HepG2 (cell line): ENCODE results near the gene MAP4K3. TPM values are rescaled to one million over a fixed set of nuclear protein-coding genes. Genes with fewer than 3 reads are reported as not detected.

ENCODE experiments used
- ELF3 ChIP-seq: IDR thresholded peaks from 2 replicates; pipeline ENCODE4 v1.6.1; 2016; ENCODE audit warnings: missing genetic modification reagents, missing compliant biosample characterization
- FOXK1 ChIP-seq: sonication (generic); formaldehyde crosslinking; IDR thresholded peaks from 2 replicates; pipeline ENCODE4 v1.4.0; 2020; ENCODE audit warnings: low read depth, missing genetic modification reagents, borderline replicate concordance
- FOXO1 ChIP-seq: sonication (generic); formaldehyde crosslinking; IDR thresholded peaks from 2 replicates; pipeline ENCODE4 v1.4.0; 2020; ENCODE audit warnings: missing genetic modification reagents
- FOXP1 ChIP-seq, 2 experiments: fragments of 450-650 bp in 1 of 2; IDR thresholded peaks; 2 replicates each; pipeline ENCODE4 v1.6.1; 2017 to 2018; ENCODE audit warnings: antibody characterized with exemption in 1 of 2
- LCORL ChIP-seq, 2 experiments: fragments of 450-650 bp in 1 of 2; sonication (generic) in 1 of 2; formaldehyde crosslinking in 1 of 2; IDR thresholded peaks; 2 replicates each; pipeline versions ENCODE4 v1.5.0 to v1.6.1; 2017 to 2020; ENCODE audit warnings: antibody characterized with exemption in 1 of 2, missing genetic modification reagents in 1 of 2
- PHF21A ChIP-seq: sonication (generic); formaldehyde crosslinking; IDR thresholded peaks from 2 replicates; pipeline ENCODE4 v1.5.0; 2020; ENCODE audit warnings: mild to moderate bottlenecking, missing genetic modification reagents
- RXRA ChIP-seq: sonication (generic); formaldehyde crosslinking; IDR thresholded peaks from 2 replicates; pipeline ENCODE4 v1.5.1; 2020; ENCODE audit warnings: missing genetic modification reagents
- SALL1 ChIP-seq: sonication (generic); formaldehyde crosslinking; IDR thresholded peaks from 2 replicates; pipeline ENCODE4 v1.8.0; 2022; ENCODE audit warnings: mild to moderate bottlenecking, missing genetic modification reagents
- SAP130 ChIP-seq: IDR thresholded peaks from 2 replicates; pipeline ENCODE4 v1.6.1; 2016; ENCODE audit warnings: low read depth
- ZNF772 ChIP-seq: sonication (generic); formaldehyde crosslinking; IDR thresholded peaks from 2 replicates; pipeline ENCODE4 v1.5.0; 2020; ENCODE audit warnings: mild to moderate bottlenecking, missing genetic modification reagents
- ZSCAN25 ChIP-seq: sonication (generic); formaldehyde crosslinking; IDR thresholded peaks from 2 replicates; pipeline ENCODE4 v1.8.0; 2022; ENCODE audit warnings: mild to moderate bottlenecking, missing genetic modification reagents
- polyA plus RNA-seq, 8 experiments: library from polyadenylated mRNA; depleted of rRNA in 3 of 8; stranded (reverse) in 7 of 8; unstranded in 1 of 8; fragments of >200 nt; fragmentation: Illumina TruSeq in 4 of 8; extraction: Trizol in 4 of 8; gene quantifications; 2 replicates each; pipeline versions ENCODE4 v1.2.1 to v1.2.3, GENCODE V29; 2011 to 2016; ENCODE audit warnings: low read depth in 4 of 8, missing spikeins in 1 of 8, mixed read lengths in 1 of 8; ENCODE audit not compliant: insufficient read depth in 1 of 8
- total RNA-seq, 5 experiments: library from RNA; depleted of rRNA; stranded (reverse); fragments of >200 nt; fragmentation: Illumina TruSeq; extraction: Trizol; gene quantifications; 2 replicates each; pipeline ENCODE4 v1.2.3, GENCODE V29; 2016; ENCODE audit warnings: low read depth in 1 of 5
- TF ChIP-seq, protein P1 (sequence below): sonication (generic); formaldehyde crosslinking; IDR thresholded peaks from 2 replicates; pipeline ENCODE4 v1.4.0; 2020; ENCODE audit warnings: missing genetic modification reagents
- TF ChIP-seq, protein P2 (sequence below): sonication (generic); formaldehyde crosslinking; IDR thresholded peaks from 2 replicates; pipeline ENCODE4 v1.5.0; 2020; ENCODE audit warnings: missing genetic modification reagents
- TF ChIP-seq, protein P3 (sequence below): sonication (generic); formaldehyde crosslinking; conservative IDR thresholded peaks from 2 replicates; pipeline ENCODE4 v1.4.0; 2020; ENCODE audit warnings: mild to moderate bottlenecking, missing genetic modification reagents, moderate library complexity
- TF ChIP-seq, protein P4 (sequence below): sonication (generic); formaldehyde crosslinking; IDR thresholded peaks from 2 replicates; pipeline ENCODE4 v1.4.0; 2020; ENCODE audit warnings: missing genetic modification reagents, borderline replicate concordance
- TF ChIP-seq, protein P5 (sequence below): sonication (generic); formaldehyde crosslinking; IDR thresholded peaks from 2 replicates; pipeline ENCODE4 v1.4.0; 2020; ENCODE audit warnings: missing genetic modification reagents
- TF ChIP-seq, protein P6 (sequence below): sonication (generic); formaldehyde crosslinking; IDR thresholded peaks from 2 replicates; pipeline ENCODE4 v1.4.0; 2020; ENCODE audit warnings: missing genetic modification reagents

MAP4K3 gene
- total and polyA plus RNA-seq, 2 of the 13 experiments (the other 11 are each of a cell fraction or from before 2014, with no cell fraction given) = 45.9 to 53.2 TPM

DNA sequence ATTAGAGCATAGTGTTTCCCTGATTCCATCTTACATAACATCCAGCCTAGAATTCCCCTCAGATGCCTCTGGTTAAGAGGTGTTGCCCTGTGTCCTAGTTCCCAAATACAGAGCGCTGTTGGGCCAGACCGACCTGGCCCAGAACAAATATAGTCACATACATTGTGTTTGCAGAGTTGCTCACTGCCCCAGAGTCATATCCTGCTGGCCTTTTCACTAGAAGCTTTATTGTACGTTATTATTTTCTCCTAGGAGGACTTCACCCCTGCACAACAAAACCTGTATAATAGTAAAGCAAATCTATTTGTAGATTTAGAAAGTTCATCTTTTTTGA lies 11.1 kb upstream of the MAP4K3 start (continued):
- TF ChIP-seq, protein P1, sequence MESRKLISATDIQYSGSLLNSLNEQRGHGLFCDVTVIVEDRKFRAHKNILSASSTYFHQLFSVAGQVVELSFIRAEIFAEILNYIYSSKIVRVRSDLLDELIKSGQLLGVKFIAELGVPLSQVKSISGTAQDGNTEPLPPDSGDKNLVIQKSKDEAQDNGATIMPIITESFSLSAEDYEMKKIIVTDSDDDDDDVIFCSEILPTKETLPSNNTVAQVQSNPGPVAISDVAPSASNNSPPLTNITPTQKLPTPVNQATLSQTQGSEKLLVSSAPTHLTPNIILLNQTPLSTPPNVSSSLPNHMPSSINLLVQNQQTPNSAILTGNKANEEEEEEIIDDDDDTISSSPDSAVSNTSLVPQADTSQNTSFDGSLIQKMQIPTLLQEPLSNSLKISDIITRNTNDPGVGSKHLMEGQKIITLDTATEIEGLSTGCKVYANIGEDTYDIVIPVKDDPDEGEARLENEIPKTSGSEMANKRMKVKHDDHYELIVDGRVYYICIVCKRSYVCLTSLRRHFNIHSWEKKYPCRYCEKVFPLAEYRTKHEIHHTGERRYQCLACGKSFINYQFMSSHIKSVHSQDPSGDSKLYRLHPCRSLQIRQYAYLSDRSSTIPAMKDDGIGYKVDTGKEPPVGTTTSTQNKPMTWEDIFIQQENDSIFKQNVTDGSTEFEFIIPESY = peak; percentile 89
- TF ChIP-seq ZSCAN25 (CRISPR knock-in tag) (peak; percentile 97), ELF3 (CRISPR knock-in tag) (peak; percentile 68), RXRA (CRISPR knock-in tag) (peak; percentile 66; the same call in 1 of the 2 replicates), PHF21A (peak; percentile 82), LCORL (IDR thresholded peaks at IDR 0.05) (0 out of 2 replicates have a peak, but pooled peaks have one; percentile 15), LCORL (CRISPR knock-in tag; IDR thresholded peaks at IDR 0.05) (peak; percentile 94), FOXK1 (CRISPR knock-in tag) (peak; percentile 31; the same call in 1 of the 2 replicates), SALL1 (CRISPR knock-in tag) (peak; percentile 76), FOXO1 (peak; percentile 27; the same call in 1 of the 2 replicates), FOXP1 (IDR thresholded peaks at IDR 0.05) (no peak), FOXP1 (CRISPR knock-in tag; IDR thresholded peaks at IDR 0.05) (peak; percentile 48), ZNF772 (0 out of 2 replicates have a peak, but pooled peaks have one; percentile 57), SAP130 (CRISPR knock-in tag) (peak; percentile 51)
- TF ChIP-seq, protein P2, sequence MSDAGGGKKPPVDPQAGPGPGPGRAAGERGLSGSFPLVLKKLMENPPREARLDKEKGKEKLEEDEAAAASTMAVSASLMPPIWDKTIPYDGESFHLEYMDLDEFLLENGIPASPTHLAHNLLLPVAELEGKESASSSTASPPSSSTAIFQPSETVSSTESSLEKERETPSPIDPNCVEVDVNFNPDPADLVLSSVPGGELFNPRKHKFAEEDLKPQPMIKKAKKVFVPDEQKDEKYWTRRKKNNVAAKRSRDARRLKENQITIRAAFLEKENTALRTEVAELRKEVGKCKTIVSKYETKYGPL (CRISPR knock-in tag) = peak; percentile 25; the same call in 1 of the 2 replicates
- TF ChIP-seq, protein P3, sequence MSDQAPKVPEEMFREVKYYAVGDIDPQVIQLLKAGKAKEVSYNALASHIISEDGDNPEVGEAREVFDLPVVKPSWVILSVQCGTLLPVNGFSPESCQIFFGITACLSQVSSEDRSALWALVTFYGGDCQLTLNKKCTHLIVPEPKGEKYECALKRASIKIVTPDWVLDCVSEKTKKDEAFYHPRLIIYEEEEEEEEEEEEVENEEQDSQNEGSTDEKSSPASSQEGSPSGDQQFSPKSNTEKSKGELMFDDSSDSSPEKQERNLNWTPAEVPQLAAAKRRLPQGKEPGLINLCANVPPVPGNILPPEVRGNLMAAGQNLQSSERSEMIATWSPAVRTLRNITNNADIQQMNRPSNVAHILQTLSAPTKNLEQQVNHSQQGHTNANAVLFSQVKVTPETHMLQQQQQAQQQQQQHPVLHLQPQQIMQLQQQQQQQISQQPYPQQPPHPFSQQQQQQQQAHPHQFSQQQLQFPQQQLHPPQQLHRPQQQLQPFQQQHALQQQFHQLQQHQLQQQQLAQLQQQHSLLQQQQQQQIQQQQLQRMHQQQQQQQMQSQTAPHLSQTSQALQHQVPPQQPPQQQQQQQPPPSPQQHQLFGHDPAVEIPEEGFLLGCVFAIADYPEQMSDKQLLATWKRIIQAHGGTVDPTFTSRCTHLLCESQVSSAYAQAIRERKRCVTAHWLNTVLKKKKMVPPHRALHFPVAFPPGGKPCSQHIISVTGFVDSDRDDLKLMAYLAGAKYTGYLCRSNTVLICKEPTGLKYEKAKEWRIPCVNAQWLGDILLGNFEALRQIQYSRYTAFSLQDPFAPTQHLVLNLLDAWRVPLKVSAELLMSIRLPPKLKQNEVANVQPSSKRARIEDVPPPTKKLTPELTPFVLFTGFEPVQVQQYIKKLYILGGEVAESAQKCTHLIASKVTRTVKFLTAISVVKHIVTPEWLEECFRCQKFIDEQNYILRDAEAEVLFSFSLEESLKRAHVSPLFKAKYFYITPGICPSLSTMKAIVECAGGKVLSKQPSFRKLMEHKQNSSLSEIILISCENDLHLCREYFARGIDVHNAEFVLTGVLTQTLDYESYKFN (CRISPR knock-in tag) = peak; percentile 83
- TF ChIP-seq, protein P4, sequence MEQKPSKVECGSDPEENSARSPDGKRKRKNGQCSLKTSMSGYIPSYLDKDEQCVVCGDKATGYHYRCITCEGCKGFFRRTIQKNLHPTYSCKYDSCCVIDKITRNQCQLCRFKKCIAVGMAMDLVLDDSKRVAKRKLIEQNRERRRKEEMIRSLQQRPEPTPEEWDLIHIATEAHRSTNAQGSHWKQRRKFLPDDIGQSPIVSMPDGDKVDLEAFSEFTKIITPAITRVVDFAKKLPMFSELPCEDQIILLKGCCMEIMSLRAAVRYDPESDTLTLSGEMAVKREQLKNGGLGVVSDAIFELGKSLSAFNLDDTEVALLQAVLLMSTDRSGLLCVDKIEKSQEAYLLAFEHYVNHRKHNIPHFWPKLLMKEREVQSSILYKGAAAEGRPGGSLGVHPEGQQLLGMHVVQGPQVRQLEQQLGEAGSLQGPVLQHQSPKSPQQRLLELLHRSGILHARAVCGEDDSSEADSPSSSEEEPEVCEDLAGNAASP = peak; percentile 43; the same call in 1 of the 2 replicates
- TF ChIP-seq, protein P5, sequence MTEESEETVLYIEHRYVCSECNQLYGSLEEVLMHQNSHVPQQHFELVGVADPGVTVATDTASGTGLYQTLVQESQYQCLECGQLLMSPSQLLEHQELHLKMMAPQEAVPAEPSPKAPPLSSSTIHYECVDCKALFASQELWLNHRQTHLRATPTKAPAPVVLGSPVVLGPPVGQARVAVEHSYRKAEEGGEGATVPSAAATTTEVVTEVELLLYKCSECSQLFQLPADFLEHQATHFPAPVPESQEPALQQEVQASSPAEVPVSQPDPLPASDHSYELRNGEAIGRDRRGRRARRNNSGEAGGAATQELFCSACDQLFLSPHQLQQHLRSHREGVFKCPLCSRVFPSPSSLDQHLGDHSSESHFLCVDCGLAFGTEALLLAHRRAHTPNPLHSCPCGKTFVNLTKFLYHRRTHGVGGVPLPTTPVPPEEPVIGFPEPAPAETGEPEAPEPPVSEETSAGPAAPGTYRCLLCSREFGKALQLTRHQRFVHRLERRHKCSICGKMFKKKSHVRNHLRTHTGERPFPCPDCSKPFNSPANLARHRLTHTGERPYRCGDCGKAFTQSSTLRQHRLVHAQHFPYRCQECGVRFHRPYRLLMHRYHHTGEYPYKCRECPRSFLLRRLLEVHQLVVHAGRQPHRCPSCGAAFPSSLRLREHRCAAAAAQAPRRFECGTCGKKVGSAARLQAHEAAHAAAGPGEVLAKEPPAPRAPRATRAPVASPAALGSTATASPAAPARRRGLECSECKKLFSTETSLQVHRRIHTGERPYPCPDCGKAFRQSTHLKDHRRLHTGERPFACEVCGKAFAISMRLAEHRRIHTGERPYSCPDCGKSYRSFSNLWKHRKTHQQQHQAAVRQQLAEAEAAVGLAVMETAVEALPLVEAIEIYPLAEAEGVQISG (CRISPR knock-in tag) = 0 out of 2 replicates have a peak, but pooled peaks have one; percentile 19
- TF ChIP-seq, protein P6, sequence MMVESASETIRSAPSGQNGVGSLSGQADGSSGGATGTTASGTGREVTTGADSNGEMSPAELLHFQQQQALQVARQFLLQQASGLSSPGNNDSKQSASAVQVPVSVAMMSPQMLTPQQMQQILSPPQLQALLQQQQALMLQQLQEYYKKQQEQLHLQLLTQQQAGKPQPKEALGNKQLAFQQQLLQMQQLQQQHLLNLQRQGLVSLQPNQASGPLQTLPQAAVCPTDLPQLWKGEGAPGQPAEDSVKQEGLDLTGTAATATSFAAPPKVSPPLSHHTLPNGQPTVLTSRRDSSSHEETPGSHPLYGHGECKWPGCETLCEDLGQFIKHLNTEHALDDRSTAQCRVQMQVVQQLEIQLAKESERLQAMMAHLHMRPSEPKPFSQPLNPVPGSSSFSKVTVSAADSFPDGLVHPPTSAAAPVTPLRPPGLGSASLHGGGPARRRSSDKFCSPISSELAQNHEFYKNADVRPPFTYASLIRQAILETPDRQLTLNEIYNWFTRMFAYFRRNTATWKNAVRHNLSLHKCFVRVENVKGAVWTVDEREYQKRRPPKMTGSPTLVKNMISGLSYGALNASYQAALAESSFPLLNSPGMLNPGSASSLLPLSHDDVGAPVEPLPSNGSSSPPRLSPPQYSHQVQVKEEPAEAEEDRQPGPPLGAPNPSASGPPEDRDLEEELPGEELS (CRISPR knock-in tag) = peak; percentile 64
